ENCODE results near the gene ZFHX3. TPM values are rescaled to one million over a fixed set of nuclear protein-coding genes. Genes with fewer than 3 reads are reported as not detected.

The ZFHX3 gene
- total and polyA plus RNA-seq, 2 of the 8 experiments (the other 6 are each of a cell fraction or from before 2014, with no cell fraction given): 0.08 to 0.99 TPM

DNA sequence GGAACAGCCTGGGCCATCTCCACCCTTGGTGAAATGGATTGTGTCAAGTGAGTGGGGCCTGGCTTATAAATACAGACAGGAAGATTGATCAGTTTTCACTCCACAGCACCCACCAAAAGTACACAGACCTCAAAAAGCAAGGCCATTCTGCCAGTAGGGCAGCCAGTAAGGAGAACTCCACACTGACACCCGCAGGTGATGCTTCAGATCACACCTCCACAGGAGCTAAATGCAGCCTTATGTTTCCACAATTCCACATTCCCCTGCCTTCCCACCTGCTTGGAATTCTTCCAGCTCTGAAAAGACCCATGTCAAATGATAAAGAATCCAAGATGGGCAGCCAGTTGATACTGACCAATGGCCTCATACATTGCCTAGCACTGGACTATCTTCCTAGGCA lies 191.1 kb downstream of the ZFHX3 start (continued):
- TF ChIP-seq, protein P1, sequence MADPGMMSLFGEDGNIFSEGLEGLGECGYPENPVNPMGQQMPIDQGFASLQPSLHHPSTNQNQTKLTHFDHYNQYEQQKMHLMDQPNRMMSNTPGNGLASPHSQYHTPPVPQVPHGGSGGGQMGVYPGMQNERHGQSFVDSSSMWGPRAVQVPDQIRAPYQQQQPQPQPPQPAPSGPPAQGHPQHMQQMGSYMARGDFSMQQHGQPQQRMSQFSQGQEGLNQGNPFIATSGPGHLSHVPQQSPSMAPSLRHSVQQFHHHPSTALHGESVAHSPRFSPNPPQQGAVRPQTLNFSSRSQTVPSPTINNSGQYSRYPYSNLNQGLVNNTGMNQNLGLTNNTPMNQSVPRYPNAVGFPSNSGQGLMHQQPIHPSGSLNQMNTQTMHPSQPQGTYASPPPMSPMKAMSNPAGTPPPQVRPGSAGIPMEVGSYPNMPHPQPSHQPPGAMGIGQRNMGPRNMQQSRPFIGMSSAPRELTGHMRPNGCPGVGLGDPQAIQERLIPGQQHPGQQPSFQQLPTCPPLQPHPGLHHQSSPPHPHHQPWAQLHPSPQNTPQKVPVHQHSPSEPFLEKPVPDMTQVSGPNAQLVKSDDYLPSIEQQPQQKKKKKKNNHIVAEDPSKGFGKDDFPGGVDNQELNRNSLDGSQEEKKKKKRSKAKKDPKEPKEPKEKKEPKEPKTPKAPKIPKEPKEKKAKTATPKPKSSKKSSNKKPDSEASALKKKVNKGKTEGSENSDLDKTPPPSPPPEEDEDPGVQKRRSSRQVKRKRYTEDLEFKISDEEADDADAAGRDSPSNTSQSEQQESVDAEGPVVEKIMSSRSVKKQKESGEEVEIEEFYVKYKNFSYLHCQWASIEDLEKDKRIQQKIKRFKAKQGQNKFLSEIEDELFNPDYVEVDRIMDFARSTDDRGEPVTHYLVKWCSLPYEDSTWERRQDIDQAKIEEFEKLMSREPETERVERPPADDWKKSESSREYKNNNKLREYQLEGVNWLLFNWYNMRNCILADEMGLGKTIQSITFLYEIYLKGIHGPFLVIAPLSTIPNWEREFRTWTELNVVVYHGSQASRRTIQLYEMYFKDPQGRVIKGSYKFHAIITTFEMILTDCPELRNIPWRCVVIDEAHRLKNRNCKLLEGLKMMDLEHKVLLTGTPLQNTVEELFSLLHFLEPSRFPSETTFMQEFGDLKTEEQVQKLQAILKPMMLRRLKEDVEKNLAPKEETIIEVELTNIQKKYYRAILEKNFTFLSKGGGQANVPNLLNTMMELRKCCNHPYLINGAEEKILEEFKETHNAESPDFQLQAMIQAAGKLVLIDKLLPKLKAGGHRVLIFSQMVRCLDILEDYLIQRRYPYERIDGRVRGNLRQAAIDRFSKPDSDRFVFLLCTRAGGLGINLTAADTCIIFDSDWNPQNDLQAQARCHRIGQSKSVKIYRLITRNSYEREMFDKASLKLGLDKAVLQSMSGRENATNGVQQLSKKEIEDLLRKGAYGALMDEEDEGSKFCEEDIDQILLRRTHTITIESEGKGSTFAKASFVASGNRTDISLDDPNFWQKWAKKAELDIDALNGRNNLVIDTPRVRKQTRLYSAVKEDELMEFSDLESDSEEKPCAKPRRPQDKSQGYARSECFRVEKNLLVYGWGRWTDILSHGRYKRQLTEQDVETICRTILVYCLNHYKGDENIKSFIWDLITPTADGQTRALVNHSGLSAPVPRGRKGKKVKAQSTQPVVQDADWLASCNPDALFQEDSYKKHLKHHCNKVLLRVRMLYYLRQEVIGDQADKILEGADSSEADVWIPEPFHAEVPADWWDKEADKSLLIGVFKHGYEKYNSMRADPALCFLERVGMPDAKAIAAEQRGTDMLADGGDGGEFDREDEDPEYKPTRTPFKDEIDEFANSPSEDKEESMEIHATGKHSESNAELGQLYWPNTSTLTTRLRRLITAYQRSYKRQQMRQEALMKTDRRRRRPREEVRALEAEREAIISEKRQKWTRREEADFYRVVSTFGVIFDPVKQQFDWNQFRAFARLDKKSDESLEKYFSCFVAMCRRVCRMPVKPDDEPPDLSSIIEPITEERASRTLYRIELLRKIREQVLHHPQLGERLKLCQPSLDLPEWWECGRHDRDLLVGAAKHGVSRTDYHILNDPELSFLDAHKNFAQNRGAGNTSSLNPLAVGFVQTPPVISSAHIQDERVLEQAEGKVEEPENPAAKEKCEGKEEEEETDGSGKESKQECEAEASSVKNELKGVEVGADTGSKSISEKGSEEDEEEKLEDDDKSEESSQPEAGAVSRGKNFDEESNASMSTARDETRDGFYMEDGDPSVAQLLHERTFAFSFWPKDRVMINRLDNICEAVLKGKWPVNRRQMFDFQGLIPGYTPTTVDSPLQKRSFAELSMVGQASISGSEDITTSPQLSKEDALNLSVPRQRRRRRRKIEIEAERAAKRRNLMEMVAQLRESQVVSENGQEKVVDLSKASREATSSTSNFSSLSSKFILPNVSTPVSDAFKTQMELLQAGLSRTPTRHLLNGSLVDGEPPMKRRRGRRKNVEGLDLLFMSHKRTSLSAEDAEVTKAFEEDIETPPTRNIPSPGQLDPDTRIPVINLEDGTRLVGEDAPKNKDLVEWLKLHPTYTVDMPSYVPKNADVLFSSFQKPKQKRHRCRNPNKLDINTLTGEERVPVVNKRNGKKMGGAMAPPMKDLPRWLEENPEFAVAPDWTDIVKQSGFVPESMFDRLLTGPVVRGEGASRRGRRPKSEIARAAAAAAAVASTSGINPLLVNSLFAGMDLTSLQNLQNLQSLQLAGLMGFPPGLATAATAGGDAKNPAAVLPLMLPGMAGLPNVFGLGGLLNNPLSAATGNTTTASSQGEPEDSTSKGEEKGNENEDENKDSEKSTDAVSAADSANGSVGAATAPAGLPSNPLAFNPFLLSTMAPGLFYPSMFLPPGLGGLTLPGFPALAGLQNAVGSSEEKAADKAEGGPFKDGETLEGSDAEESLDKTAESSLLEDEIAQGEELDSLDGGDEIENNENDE (IDR thresholded peaks at IDR 0.05; ENCODE audit: insufficient replicate concordance, low read length): no peak
- TF ChIP-seq TEAD4 (IDR thresholded peaks at IDR 0.05; ENCODE audit: low read depth, low read length): peak; percentile 68
- no peak for TF ChIP-seq SIN3A (conservative IDR thresholded peaks at IDR 0.05 in 1 of 2, IDR thresholded peaks at IDR 0.05 in 1 of 2; ENCODE audit: low read depth in 1 of 2, low read length in 2 of 2)
- peak; percentile 67 to 71 for TF ChIP-seq RAD21 (IDR thresholded peaks at IDR 0.05 in 1 of 2, conservative IDR thresholded peaks at IDR 0.05 in 1 of 2; ENCODE audit: low read depth in 2 of 2, low read length in 2 of 2)
- TF ChIP-seq CEBPB (IDR thresholded peaks at IDR 0.05; ENCODE audit: low read depth, low read length): no peak
- TF ChIP-seq, protein P2, sequence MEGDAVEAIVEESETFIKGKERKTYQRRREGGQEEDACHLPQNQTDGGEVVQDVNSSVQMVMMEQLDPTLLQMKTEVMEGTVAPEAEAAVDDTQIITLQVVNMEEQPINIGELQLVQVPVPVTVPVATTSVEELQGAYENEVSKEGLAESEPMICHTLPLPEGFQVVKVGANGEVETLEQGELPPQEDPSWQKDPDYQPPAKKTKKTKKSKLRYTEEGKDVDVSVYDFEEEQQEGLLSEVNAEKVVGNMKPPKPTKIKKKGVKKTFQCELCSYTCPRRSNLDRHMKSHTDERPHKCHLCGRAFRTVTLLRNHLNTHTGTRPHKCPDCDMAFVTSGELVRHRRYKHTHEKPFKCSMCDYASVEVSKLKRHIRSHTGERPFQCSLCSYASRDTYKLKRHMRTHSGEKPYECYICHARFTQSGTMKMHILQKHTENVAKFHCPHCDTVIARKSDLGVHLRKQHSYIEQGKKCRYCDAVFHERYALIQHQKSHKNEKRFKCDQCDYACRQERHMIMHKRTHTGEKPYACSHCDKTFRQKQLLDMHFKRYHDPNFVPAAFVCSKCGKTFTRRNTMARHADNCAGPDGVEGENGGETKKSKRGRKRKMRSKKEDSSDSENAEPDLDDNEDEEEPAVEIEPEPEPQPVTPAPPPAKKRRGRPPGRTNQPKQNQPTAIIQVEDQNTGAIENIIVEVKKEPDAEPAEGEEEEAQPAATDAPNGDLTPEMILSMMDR (IDR thresholded peaks at IDR 0.05; ENCODE audit: control extremely low read depth in 1 of 3, insufficient read depth in 1 of 3, low read depth in 1 of 3, low read length in 3 of 3): peak; percentile 70 to 82 (median 81)
- no peak for TF ChIP-seq BACH1 (IDR thresholded peaks at IDR 0.05; ENCODE audit: low read length)
- no peak for TF ChIP-seq NANOG (IDR thresholded peaks at IDR 0.05; ENCODE audit: insufficient read depth, low read depth, low read length, poor library complexity, severe bottlenecking)
